ENCODE measurements around the gene CSF1R.
"Not testable (repeated sequence)": the region's sequence is repeated elsewhere in the genome, so short reads cannot be mapped to it uniquely, and the experiment has no call there.

CSF1R gene

DNA sequence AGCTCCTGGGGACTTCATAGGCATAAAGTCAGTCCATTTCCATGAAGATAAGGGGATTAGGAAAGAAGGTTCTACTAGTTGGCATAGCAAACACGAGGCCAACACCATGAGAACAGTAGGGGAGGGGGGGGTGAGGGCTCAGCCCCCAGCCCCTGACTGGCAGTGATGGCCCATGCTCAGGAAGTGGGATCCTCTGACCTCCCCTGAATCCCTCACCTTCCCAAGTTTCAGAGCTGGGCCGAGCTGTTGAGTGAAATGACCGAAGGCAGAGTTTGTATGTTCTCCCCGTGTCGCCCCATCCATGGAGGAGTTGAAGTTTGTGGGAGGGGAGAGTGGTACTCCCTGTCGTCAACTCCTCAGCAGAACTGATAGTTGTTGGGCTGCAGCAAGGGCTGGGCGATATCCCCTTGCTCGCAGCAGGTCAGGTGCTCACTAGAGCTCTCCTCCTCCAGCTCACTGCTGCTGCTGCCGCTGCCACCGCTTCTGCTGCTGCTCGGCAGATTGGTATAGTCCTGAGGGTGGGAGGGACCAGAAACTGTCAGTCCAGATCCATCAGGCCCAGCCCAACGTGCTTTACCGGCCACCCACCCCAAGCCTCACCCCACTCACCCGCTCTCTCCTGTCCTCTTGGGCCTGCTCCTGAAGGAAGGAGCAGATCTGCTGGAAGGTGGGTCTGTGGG is 32.5 kb downstream of the CSF1R start:
- no peak for DNase-seq

DNA sequence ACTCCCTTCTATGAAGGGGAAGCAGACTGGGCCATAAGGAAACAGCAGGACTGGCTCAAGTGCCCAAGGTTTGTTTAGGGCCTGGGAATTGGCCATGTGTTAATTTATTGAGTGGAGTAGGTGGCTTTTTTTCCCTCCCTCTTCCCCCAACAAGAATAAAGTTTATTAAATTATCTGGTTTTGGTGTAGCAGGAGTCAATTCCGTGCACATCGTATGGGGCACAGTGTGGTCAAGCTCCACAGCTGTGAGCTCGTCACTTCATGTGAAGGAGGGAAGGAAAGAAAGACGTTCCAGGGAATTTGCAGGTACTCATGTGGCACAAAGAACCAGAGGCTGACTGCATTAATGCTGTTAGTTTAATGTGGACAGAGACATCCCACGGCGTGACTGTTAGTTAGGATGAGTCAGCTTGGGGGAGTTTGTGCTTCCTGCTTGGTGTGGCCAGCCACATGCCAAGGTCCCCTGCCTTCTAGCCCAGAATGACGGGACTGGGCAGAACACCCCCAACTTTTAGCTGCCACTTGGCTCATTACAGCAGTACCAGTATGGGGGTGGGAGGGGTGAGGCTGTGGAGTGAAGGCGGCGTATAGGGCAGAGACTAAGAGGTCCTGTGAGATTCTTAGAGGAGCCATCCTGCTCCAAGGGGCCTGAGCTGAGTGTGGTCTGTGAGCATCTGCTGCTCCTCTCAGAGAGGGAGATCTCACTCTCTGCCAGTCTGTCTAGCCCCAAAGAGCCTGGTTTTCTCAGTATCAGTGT is 33.2 kb downstream of the CSF1R start:
- DNase-seq: no peak

DNA sequence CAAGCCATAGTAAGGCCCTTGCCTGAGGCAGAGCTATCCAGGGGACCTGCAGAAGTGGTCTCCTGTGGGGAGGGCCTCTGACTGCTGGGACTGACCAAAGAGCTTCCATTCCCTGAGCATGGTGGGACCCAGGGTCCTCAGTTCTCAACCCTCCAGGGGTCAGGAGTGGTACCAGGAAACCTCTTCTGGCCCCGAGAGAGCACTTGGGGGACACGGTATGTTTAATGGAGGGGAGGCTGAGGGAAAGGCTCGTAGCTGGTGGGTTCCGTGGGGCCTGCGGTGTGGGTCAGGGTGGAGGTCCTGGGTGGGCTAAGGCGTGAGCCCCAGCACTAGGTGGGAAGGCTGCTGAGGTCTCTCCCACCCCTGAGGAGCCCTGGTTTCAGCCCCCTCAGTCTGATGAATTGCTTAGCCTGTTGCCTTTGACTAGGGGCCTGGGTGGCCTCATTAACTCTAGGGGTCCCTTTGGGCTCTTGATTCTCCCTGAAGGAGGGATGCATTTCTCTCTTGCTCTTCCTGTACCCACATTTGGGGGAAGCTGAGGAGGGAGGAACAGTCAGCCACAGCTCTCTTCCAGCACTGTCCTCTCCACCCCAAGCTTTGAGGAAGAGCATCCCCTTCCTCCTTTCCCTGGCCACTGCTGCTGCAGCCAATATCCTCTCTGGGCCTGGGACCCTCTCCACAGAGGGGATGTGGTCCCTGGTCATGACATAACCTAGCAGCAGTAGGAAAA is 34.0 kb downstream of the CSF1R start:
- no peak for DNase-seq

DNA sequence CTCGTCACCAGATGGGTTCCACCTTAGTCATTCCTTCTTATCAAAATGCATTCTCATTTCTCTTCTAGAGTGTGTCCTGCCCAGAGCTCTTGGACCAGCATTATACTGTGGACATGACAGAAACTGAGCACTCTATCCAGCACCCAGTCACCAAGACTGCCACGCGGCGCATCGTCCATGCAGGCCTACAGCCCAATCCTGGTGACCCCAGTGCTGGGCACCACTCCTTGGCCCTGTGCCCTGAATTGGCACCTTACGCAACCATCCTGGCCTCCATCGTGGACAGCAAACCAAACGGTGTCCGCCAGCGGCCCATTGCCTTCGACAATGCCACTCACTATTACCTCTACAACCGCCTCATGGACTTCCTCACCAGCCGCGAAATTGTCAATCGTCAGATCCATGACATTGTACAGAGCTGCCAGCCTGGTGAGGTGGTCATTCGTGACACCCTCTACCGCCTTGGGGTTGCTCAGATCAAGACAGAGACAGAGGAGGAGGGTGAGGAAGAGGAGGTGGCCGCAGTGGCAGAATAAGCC is 34.6 kb downstream of the CSF1R start:
- no peak for DNase-seq

DNA sequence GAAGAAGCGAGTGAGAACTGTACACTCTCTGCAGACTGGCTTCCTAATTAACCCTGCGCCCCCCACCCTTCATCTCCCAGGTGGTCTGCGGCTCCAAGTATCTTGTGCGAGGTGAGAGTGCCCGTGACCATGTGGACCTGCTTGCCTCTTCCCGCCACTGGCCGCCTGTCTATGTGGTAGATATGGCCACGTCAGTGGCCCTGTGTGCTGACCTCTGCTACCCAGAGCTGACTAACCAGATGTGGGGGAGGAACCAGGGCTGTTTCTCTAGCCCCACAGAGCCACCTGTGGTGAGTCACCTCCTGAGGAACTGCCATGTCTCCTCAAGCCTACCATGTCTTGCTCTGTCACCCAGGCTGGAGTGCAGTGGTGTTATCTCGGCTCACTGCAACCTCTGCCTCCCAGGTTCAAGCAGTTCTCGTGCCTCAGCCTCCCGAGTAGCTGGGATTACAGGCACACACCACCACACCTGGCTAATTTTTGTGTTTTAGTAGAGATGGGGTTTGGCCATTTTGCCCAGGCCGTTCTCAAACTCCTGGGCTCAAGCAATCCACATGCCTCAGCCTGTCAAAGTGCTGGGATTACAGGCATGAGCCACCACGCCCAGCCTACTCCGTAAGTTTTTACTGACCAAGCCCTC is 36.1 kb downstream of the CSF1R start:
- DNase-seq: not testable (repeated sequence)

DNA sequence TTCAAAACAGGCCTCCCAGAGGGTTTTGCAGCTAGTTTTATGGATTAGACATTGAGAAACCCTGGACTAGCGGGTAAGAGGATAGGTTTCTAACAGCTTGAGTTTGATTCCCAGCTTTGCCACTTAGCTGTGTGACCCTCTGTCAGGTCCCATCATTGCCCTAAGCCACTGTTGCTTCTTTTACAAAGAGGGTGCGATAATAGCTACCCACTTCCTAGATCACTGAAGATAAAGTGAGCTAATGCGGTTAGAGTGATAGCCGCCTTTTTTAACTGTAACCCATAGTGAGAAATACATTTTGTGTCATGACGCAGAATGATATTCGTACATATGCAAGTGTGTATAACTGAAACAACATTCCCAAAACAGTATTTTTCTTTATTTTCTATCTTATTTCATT is 40.3 kb downstream of the CSF1R start:
- DNase-seq: no peak

DNA sequence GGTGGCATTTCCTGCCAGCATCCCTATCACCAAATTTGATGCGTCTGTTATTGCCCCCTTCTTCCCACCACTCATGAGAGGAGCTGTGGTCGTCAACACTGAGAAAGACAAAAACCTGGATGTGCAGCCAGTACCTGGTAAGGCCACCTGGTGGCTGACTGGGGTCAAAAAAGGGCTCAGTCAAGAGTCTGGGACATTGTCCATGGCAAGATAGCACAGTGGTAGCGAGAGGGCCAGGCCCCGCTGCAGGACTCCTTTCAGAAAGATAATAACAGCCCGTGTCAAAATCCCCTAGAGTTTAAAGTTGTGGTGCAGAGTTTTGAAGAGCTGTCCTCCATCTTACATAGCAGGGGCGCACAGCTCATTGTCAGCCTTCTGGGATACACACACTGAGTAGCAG is 40.8 kb downstream of the CSF1R start:
- DNase-seq: no peak

DNA sequence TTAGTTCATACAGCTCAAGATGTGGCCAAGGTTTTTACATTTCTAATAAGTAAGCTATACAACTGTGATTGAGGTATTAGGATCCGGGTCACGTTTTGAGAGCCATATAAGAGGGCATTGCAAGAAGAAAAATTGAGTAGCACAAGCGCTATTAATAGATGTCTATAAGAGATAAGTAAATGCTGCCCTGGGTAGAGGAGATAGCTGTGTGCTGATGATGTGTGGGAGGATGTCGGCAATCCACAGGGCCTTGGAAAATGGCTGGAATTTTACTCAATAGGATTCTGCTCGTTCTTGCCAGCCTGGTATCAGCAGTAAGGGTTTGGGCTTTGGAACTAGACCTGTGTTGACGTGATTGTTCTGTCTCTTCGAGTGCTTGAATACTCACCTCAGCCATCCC is 41.6 kb downstream of the CSF1R start:
- DNase-seq: no peak

DNA sequence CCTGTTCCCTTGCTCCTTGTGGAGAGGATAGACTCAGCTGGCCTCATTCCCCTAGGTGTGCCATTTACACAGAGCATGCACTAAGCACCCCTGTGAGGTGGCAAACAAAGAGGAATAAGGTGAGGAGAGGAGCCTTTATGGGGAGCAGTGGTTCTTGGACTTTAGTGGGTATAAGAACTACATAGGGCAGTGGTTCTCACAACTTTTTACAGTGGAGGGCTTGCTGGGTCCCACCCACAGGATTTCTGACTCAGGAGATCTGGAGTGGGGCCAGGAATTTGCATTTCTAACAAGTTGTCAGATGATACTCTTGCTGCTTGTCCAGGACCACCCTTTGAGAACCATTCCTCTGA is 42.0 kb downstream of the CSF1R start:
- DNase-seq: no peak

DNA sequence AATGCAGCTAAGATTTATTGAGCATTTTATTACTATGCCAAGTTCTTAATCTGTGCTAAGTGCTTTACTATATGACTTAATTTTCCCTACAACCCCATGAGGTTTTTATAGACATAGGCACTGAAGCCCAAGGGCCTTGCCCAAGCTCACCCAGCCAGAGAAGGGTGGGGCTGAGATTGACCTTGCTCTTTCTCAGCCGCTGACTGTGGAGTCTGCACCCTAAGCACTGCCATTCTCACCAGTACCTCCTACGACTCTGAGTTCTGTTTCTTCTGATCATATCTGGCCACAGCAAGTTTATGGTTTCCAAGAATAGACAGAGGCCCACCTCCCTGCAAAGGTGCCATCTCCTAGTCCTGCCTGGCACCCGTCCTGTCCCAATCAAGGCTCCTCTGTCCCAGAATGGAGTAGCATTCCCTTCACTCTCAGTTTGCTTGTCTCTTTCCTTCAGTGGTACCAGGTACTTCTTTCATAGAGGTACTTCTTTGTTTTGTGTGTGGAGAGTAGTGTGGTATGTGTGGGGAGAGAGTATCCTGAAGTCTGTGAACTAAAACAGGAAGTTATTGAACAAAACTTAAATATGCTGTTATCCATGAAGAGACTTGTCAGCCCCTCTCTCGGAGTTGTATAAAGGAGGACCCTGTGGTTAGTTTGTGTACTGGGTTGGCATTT is 42.6 kb downstream of the CSF1R start:
- no peak for DNase-seq

DNA sequence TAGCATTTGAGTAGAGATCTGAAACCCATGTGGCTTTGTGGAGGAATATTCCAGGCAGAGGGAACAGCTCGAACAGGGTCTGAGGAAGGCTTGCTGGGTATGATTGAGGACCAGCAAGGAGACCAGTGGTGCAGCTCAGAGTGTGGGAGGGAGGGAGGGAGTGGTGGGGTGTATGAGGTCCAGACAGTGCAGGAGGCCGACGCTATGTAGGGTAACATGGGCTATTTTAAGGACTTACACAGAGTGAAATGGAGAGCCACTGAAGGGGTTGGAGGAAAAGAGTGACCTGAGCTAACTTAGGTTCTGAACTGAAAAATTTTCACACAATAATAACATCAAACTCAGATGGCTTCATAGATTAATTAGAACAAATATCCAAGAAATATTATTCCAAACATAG is 43.9 kb downstream of the CSF1R start:
- no peak for DNase-seq

DNA sequence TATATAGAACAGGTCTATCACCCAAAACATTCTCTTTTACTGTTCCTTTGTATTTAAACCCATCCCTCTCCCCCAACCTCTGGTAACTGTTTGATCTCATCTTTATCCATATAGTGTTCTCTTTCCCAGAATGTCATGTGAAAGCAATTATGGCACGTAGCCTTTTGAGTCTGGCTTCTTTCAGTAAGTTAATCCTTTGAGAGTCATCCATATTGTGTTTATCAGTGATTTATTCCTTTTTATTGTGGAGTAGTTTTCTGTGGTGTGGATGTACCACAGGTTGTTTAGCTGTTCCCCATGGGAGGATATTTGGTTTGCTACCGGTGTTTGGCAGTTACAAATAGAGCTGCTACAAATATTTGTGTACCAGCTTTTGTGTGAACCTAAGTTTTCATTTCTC is 47.8 kb downstream of the CSF1R start:
- no peak for DNase-seq

DNA sequence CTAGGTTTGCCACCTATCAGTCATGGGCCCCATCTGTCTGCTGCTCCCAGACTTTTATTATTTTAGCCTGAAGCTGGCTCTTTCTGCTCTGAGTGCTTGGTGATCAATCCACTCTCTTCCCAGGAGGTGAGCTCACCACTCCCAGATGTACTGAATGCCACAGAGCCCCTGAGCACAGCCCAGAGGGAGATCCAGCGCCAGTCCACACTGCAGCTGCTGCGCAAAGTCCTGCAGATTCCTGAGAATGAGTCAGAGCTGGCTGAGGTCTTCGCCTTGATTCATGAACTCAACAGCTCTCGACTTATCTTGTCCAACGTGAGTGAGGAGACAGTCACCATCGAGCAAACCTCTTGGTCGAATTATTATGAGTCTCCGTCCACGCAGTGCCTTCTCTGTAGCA is 49.8 kb downstream of the CSF1R start:
- DNase-seq: no peak

DNA sequence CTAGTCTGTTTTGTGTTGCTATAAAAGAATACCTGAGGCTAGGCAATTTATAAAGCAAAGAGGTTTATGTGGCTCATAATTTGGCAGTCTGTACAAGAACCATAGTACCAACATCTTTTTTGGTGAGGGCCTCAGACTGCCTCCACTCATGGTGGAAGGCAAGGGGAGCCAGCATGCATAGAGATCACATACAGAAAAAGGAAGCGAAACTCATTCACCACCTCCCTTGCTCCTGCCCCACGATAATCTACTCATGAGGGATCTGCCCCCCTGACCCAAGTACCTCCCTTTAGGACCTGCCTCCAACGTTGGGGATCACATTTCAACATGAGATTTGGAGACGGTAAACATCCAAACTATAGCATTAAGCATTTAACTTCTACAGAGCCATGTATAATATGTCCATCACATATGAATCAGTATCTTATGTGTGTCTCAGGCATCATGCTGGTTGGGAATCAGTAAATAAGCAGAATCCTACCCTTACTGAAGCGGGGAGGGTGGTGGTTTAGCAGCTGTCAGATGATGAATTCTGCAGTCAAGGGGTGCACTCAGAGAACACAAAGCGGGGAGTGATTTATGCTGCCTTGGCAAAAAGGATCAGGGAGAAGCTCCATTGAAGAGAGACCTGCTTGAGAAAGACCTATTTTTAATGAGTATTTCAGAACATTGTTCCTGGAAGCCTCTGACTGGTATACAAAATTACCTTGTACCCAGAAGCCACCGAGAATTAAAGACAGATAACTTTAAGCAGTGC is 51.0 kb downstream of the CSF1R start:
- no peak for DNase-seq

DNA sequence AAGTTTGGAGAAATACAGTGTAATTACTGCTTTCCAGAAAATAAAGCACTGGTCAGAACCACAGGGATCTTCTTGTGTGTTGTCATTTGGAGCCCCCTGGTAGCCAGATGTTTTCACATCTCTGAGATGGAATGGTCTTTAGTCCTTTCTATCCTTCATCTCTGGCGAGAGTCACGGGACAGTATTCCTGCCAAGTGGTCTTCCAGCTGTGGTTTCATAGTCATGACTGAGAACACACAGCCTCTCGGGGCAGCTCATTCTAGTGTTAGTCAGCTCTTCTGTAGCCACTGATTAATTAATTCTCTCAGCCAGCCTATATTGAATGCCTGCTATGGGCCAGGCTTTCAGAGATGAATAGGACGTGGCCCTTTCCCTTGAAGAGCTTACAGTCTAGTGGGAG is 51.7 kb downstream of the CSF1R start:
- no peak for DNase-seq

DNA sequence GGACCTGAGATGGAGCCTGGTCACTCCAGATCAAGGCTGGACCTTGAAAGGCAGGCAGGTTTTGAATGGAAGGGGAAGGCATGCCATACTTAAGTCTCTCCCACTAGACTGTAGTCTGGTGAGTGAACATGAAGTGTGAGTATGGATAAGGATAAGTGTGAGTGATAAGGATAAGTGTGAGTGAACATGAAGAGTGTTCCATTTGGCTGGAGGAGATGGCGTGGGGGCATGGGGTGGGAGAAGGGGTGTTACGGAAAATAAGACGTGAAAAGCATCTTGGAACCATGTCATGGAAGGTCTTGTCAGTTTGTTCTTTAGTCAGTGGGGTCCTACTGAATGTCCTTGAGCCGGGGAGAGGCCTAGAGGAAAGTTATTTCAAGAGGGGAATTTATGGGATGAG is 53.0 kb downstream of the CSF1R start:
- DNase-seq: no peak

DNA sequence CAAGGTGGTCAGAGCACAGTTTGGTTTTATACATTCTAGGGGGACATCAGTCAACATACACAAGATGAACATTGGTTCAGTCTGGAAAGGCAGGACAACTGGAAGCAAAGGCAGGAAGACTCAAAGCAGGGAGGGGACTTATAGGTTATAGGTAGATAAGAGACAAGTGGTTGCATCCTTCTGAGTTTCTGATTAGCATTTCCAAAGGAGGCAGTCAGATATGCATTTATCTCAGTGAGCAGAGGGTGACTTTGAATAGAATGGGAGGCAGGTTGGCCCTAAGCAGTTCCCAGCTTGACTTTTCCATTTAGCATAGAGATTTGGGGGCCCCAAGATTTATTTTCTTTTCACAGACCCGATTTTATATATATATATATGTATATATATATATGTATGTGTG is 58.3 kb downstream of the CSF1R start:
- not testable (repeated sequence) for DNase-seq

DNA sequence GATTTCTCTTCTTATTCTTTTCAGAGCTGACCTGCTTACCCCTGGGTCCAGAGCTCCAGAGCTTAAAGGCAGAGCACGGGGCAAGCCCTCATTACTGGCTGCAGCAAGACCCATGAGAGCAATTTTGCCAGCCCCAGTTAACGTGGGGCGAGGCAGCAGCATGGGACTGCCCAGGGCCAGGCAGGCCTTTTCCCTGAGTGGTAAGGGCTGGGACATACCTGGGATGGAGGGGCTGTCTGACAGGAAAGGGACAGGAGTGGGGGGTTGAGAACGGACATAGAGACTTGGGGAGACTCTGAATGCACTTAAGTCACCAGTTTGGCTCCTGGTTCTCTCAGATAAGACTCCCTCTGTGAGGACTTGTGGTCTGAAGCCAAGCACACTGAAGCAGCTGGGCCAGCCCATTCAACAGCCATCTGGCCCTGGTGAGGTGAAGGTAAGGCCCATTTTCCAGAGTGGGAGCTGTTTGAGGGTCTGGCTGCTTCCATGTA is 59.6 kb downstream of the CSF1R start:
- no peak for DNase-seq

DNA sequence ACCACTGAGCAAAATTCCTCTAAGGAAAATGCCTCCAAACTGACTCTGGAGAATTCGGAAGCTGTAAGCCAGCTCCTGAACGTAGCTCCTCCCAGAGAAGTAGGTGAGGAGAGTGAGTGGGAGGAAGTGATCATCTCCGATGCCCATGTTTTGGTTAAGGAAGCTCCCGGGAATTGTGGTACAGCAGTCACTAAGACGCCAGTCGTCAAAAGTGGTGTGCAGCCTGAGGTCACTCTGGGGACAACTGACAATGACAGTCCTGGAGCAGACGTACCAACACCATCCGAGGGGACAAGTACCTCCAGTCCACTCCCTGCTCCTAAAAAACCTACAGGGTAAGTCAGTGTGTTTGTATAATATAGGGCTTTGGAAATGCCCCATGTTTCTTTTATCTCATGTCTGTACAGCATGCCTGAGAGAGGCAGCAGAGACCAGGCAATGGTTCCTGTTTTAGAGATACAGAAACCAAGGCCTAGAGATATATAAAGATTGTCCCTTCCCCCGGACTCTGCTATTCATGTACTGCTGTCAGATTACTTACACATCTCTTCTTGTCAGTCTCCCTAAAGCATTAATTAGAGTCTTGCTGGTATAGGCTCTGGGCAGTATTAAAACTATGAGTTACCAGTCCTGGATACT is 61.9 kb downstream of the CSF1R start:
- no peak for DNase-seq

DNA sequence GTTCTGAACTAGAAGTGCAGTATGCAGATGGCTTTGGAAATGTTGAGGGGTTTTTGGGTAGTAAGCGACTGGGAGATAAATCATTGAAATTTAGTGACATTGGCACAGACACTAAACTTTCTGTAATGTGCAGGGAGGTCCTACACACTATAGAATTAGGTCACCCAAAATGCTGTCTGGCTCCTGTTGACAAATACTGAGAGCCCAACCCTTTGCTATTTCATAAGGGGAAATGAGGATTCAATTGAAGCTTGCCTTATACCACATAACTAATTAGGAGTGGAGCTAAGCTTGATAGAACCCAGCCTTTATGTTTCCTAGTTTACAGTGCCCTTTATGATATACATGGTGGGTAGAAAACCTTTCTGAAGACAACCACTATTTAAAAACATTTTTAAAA is 63.2 kb downstream of the CSF1R start:
- DNase-seq: no peak

DNA sequence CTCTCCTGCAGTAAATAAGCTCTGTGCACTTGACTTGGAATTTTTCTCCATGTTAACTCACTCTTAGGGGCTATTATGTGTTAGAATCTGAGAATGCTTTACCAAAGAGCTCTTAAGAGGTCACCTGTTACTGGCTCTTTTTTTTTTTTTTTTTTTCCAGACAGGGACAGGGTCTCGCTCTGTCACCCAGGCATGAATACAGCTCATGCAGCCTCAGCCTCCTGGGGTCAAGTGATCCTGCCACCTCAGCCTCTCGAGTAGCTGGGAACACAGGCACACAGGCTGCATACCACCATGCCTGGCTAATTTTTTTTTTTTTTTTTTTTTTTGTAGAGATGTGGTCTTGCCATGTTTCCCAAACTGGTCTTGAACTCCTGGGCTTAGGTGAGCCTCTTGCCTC is 63.7 kb downstream of the CSF1R start:
- DNase-seq: no peak
